ENCODE data around the gene PLXNA2. TPM values are rescaled to one million over a fixed set of nuclear protein-coding genes. Genes with fewer than 3 reads are reported as not detected.
A peak's percentile ranks its signal among the peaks of the same experiment; 100 is the strongest.

Gene PLXNA2
- total RNA-seq, 4 donors from 2014 or later, result 26.9 to 54.0 (median 46.1) TPM

GRCh38 chr1:208052926-208053407 lies 191.2 kb downstream of the PLXNA2 start:
- Histone ChIP-seq H3K4me1 (peaks cover 9 to 48% (median 15%) of the 10 kb centered on the region in 3 donors), H3K27me3 (no peaks in the 10 kb centered on the region), H3K27ac (no peak overlapping the region), H3K4me3 (no peak overlapping the region), H3K36me3 (peaks cover 0 to 85% (median 3%) of the 10 kb centered on the region in 3 donors), H3K9me3 (no peaks in the 10 kb centered on the region)
- no peak for TF ChIP-seq POLR2A (IDR thresholded peaks at IDR 0.05)
- TF ChIP-seq CTCF (IDR thresholded peaks at IDR 0.05), result no peak
- DNase-seq, result no peak
- intact Hi-C loops (cut with DNase I), result no loop called here
- WGBS, 2 donors, result 88 to 93% methylated on average over 1 to 3 of the region's 3 CpGs

GRCh38 chr1:208052135-208052534 lies 192.0 kb downstream of the PLXNA2 start:
- H3K4me1 ChIP-seq, result peaks cover 16 to 56% (median 24%) of the 10 kb centered on the region in 3 donors
- no peaks in the 10 kb centered on the region for H3K27me3 ChIP-seq
- TF ChIP-seq POLR2A (IDR thresholded peaks at IDR 0.05) (no peak), CTCF (IDR thresholded peaks at IDR 0.05) (no peak)
- H3K36me3 ChIP-seq, result peaks cover 0 to 76% (median 3%) of the 10 kb centered on the region in 3 donors
- H3K4me3 ChIP-seq, result no peak overlapping the region
- no peak for DNase-seq
- intact Hi-C loops (cut with DNase I), result no loop called here
- H3K27ac ChIP-seq, result no peak overlapping the region
- H3K9me3 ChIP-seq, result no peaks in the 10 kb centered on the region
- WGBS, 2 donors, result 80% methylated on average over 8 of the region's 8 CpGs

- intact Hi-C loops (cut with DNase I), result no loop called here
- Histone ChIP-seq H3K27ac (no peak overlapping the region), H3K36me3 (peaks cover 0 to 72% (median 3%) of the 10 kb centered on the region in 3 donors), H3K9me3 (no peaks in the 10 kb centered on the region), H3K27me3 (no peaks in the 10 kb centered on the region), H3K4me3 (no peak overlapping the region), H3K4me1 (peaks cover 20 to 61% (median 27%) of the 10 kb centered on the region in 3 donors)
- no peak for DNase-seq
- TF ChIP-seq POLR2A (IDR thresholded peaks at IDR 0.05), result no peak
- no peak for TF ChIP-seq CTCF (IDR thresholded peaks at IDR 0.05)
- 87 to 98% methylated on average over 3 of the region's 3 CpGs for WGBS, 2 donors
Measured at GRCh38 chr1:208051651-208052050, 192.5 kb downstream of the PLXNA2 start.

GRCh38 chr1:208048904-208049303 lies 195.3 kb downstream of the PLXNA2 start:
- Histone ChIP-seq H3K27me3 (no peaks in the 10 kb centered on the region), H3K4me1 (peaks cover 20 to 84% (median 34%) of the 10 kb centered on the region in 3 donors), H3K9me3 (no peaks in the 10 kb centered on the region), H3K36me3 (peaks cover 0 to 68% (median 4%) of the 10 kb centered on the region in 3 donors), H3K4me3 (no peak overlapping the region), H3K27ac (peak overlapping the region; percentile 62 to 89 (median 84))
- intact Hi-C loops (cut with DNase I), result no loop called here
- WGBS, 2 donors, result 40 to 43% methylated on average over 4 of the region's 4 CpGs
- DNase-seq, result no peak
- no peak for TF ChIP-seq CTCF (IDR thresholded peaks at IDR 0.05)
- TF ChIP-seq POLR2A (IDR thresholded peaks at IDR 0.05), result no peak

GRCh38 chr1:208047975-208048374 lies 196.2 kb downstream of the PLXNA2 start:
- H3K36me3 ChIP-seq, result peaks cover 0 to 68% (median 5%) of the 10 kb centered on the region in 3 donors
- no peaks in the 10 kb centered on the region for H3K9me3 ChIP-seq
- intact Hi-C loops (cut with DNase I), result no loop called here
- H3K27ac ChIP-seq, result peak overlapping the region; percentile 73 to 89 (median 84)
- 37 to 60% methylated on average over 3 to 6 of the region's 6 CpGs for WGBS, 2 donors
- no peak for TF ChIP-seq POLR2A (IDR thresholded peaks at IDR 0.05)
- TF ChIP-seq CTCF (IDR thresholded peaks at IDR 0.05), result no peak
- H3K27me3 ChIP-seq, result no peaks in the 10 kb centered on the region
- peaks cover 20 to 88% (median 34%) of the 10 kb centered on the region in 3 donors for H3K4me1 ChIP-seq
- H3K4me3 ChIP-seq, result no peak overlapping the region
- DNase-seq, result no peak

Measured in esophagus squamous epithelium (tissue), 5 donors.